ENCODE results near the gene ATXN1. TPM values are rescaled to one million over a fixed set of nuclear protein-coding genes. Genes with fewer than 3 reads are reported as not detected.
"Not testable (repeated sequence)": the region's sequence is repeated elsewhere in the genome, so short reads cannot be mapped to it uniquely, and the experiment has no call there.

The ATXN1 gene
- polyA plus RNA-seq, 1 of the 3 experiments (the other 2 are of a cell fraction) = 7.9 TPM

DNA sequence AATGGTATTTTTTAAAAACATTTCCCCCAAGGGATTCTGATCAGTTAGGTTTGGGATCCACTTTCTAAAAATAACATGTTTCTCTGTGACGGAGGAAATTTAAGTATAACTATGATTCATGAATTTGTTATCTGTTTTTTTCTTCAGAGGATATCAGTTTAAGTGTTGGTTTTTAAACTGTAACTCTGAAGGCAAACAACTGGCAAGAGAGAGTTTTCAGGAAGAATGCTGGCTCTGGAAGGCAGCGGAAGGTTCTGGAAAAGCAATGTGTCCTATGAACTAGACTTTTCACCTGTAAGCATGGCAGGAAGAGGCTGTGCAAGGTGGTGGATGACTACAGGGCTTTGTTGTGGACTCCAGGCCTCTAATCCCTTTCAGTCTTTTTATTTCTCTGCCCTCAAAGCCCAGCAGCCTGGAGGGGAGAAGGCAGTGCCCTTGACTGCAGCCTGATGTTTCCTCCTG, 369.8 kb downstream of the ATXN1 start:
- Histone ChIP-seq H2AFZ (ENCODE audit: low read depth) (no peak overlapping the region; the same call in 1 of the 2 replicates), H3K9ac (peak overlapping the region; percentile 32; the same call in 1 of the 2 replicates), H3K36me3 (replicated peaks in 1 of 2; ENCODE audit: control insufficient read depth in 1 of 2, insufficient read depth in 2 of 2, low read length in 1 of 2) (peaks cover 0 to 11% of the 10 kb centered on the region in 2 experiments), H3K79me2 (ENCODE audit: insufficient read depth) (no peaks in the 10 kb centered on the region), H3F3A (replicated peaks; ENCODE audit: insufficient read depth) (peaks cover 13% of the 10 kb centered on the region), H3K9me2 (no peaks in the 10 kb centered on the region), H3K4me3 (ENCODE audit: low read depth in 2 of 2, low read length in 1 of 2) (no peak overlapping the region), H4K20me1 (ENCODE audit: insufficient read depth) (no peaks in the 10 kb centered on the region), H3K27me3 (ENCODE audit: insufficient read depth) (no peaks in the 10 kb centered on the region), H3K4me1 (ENCODE audit: control insufficient read depth in 1 of 2, insufficient read depth in 2 of 2, low read depth in 1 of 2, low read length in 1 of 2) (peaks cover 9 to 11% of the 10 kb centered on the region in 2 experiments), H3K9me3 (no peaks in the 10 kb centered on the region), H3K4me2 (peak overlapping the region; percentile 67; the same call in 1 of the 2 replicates), H3K27ac (ENCODE audit: low read depth in 2 of 2, low read length in 1 of 2) (peak overlapping the region; percentile 43 to 80; a peak in 3 of 4 replicates)
- DNase-seq = no peak
- TF ChIP-seq ELF1 (IDR thresholded peaks at IDR 0.05) (no peak), MEF2A (IDR thresholded peaks at IDR 0.05; ENCODE audit: borderline replicate concordance, low read depth) (peak; percentile 69; the same call in 1 of the 2 replicates), RFX5 (IDR thresholded peaks at IDR 0.05; ENCODE audit: low read length) (no peak), YY1 (IDR thresholded peaks at IDR 0.05; ENCODE audit: low read depth) (peak; percentile 60; the same call in 1 of the 2 replicates), FOSL2 (IDR thresholded peaks at IDR 0.05; ENCODE audit: borderline replicate concordance, low read depth) (0 out of 2 replicates have a peak, but pooled peaks have one; percentile 16), SIN3A (IDR thresholded peaks at IDR 0.05; ENCODE audit: borderline replicate concordance, low read depth, low read length) (no peak)
- TF ChIP-seq, protein P1, sequence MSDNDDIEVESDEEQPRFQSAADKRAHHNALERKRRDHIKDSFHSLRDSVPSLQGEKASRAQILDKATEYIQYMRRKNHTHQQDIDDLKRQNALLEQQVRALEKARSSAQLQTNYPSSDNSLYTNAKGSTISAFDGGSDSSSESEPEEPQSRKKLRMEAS (IDR thresholded peaks at IDR 0.05; ENCODE audit: low read depth) = no peak
- WGBS (ENCODE audit: low lambda C conversion rate) = 61% methylated on average over 2 of the region's 2 CpGs
- ChIA-PET CTCF (no interaction called here), POLR2A (no interaction called here)

DNA sequence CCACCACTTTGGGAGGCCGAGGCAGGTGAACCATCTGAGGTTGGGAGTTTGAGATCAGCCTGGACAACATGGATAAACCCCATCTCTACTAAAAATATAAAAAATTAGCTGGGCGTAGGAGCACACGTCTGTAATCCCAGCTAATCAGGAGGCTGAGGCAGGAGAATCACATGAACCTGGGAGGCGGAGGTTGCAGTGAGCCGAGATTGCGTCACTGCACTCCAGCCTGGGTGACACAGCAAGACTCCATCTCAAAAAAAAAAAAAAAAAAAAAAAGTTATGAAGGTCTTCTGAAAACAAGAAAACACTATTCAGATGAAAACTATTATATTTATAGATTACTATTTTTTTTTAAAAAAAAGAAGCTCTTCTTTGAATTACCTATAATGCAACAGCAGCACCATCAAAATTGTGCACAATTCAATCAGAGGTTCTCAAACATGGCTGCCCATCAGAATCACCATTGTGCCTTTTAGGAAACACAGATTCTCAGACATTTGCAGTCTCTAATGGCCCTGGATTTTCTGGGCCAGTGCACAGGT, 370.3 kb downstream of the ATXN1 start:
- H3K9me3 ChIP-seq; H3K27me3 ChIP-seq (ENCODE audit: insufficient read depth); H3K79me2 ChIP-seq (ENCODE audit: insufficient read depth); CTCF ChIA-PET; H3K9me2 ChIP-seq; H2AFZ ChIP-seq (ENCODE audit: low read depth); H4K20me1 ChIP-seq (ENCODE audit: insufficient read depth); H3K4me3 ChIP-seq (ENCODE audit: low read depth in 2 of 2, low read length in 1 of 2); DNase-seq; POLR2A ChIA-PET: not testable (repeated sequence)
- WGBS (ENCODE audit: low lambda C conversion rate) = over 99% methylated on average over 6 of the region's 6 CpGs
- Histone ChIP-seq H3K9ac (peak overlapping the region; percentile 32; the same call in 1 of the 2 replicates), H3K4me2 (peak overlapping the region; percentile 67; the same call in 1 of the 2 replicates), H3K36me3 (replicated peaks in 1 of 2; ENCODE audit: control insufficient read depth in 1 of 2, insufficient read depth in 2 of 2, low read length in 1 of 2) (peaks cover 0 to 11% of the 10 kb centered on the region in 2 experiments), H3K27ac (ENCODE audit: low read depth in 2 of 2, low read length in 1 of 2) (peak overlapping the region in 1 of 2 experiments; percentile 80; a peak in 3 of 4 replicates), H3F3A (replicated peaks; ENCODE audit: insufficient read depth) (peaks cover 13% of the 10 kb centered on the region), H3K4me1 (ENCODE audit: control insufficient read depth in 1 of 2, insufficient read depth in 2 of 2, low read depth in 1 of 2, low read length in 1 of 2) (peaks cover 11% of the 10 kb centered on the region in 2 experiments)

DNA sequence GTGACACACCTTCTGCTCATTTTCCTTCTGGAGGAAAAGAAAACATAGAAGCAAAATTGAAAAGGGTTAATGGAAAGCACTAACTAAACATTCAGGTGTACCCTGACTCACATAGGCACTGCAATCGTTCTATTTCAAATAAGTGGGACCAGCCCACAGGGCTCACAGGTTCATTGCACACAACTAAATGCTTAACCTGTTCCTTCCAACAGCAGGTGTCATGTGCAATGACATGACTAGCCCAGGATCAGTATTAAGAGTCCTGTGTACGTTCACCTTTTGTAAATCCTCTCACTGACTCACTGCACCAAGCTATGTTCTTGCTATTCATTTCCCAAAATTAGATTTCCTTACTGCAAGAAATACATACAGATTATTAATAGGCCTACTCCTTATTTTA, 371.6 kb downstream of the ATXN1 start:
- 91% methylated on average over 2 of the region's 2 CpGs for WGBS (ENCODE audit: low lambda C conversion rate)
- no peaks in the 10 kb centered on the region for H3K79me2 ChIP-seq (ENCODE audit: insufficient read depth)
- H3K4me1 ChIP-seq (ENCODE audit: control insufficient read depth in 1 of 2, insufficient read depth in 2 of 2, low read depth in 1 of 2, low read length in 1 of 2) = peaks cover 11 to 17% of the 10 kb centered on the region in 2 experiments
- H2AFZ ChIP-seq (ENCODE audit: low read depth) = no peak overlapping the region
- no peak overlapping the region for H3K9ac ChIP-seq
- no peak overlapping the region for H3K4me3 ChIP-seq (ENCODE audit: low read depth in 2 of 2, low read length in 1 of 2)
- peaks cover 13% of the 10 kb centered on the region for H3F3A ChIP-seq (replicated peaks; ENCODE audit: insufficient read depth)
- H3K27ac ChIP-seq (ENCODE audit: low read depth in 2 of 2, low read length in 1 of 2) = no peak overlapping the region
- no peaks in the 10 kb centered on the region for H3K9me3 ChIP-seq
- CTCF ChIA-PET = interaction anchor here (0.8 to 1.3 kb wide), 2 partner anchors 17 to 58 kb away, joined by 3 read pairs; no protein-coding TSS in a partner anchor
- H3K4me2 ChIP-seq = no peak overlapping the region
- peaks cover 0 to 14% of the 10 kb centered on the region in 2 experiments for H3K36me3 ChIP-seq (replicated peaks in 1 of 2; ENCODE audit: control insufficient read depth in 1 of 2, insufficient read depth in 2 of 2, low read length in 1 of 2)
- no peak for DNase-seq
- no peaks in the 10 kb centered on the region for H3K27me3 ChIP-seq (ENCODE audit: insufficient read depth)
- H4K20me1 ChIP-seq (ENCODE audit: insufficient read depth) = no peaks in the 10 kb centered on the region
- POLR2A ChIA-PET = no interaction called here
- no peaks in the 10 kb centered on the region for H3K9me2 ChIP-seq
- TF ChIP-seq FOSL2 (IDR thresholded peaks at IDR 0.05; ENCODE audit: borderline replicate concordance, low read depth) = no peak
- no peak for TF ChIP-seq EZH2phosphoT487 (IDR thresholded peaks at IDR 0.05; ENCODE audit: borderline replicate concordance, low read depth)
- TF ChIP-seq, protein P2, sequence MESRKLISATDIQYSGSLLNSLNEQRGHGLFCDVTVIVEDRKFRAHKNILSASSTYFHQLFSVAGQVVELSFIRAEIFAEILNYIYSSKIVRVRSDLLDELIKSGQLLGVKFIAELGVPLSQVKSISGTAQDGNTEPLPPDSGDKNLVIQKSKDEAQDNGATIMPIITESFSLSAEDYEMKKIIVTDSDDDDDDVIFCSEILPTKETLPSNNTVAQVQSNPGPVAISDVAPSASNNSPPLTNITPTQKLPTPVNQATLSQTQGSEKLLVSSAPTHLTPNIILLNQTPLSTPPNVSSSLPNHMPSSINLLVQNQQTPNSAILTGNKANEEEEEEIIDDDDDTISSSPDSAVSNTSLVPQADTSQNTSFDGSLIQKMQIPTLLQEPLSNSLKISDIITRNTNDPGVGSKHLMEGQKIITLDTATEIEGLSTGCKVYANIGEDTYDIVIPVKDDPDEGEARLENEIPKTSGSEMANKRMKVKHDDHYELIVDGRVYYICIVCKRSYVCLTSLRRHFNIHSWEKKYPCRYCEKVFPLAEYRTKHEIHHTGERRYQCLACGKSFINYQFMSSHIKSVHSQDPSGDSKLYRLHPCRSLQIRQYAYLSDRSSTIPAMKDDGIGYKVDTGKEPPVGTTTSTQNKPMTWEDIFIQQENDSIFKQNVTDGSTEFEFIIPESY (IDR thresholded peaks at IDR 0.05; ENCODE audit: borderline replicate concordance, low read depth) = no peak
- TF ChIP-seq YY1 (IDR thresholded peaks at IDR 0.05; ENCODE audit: low read depth) = no peak
- TF ChIP-seq GATA2 (CRISPR knock-in tag; IDR thresholded peaks at IDR 0.05) = no peak
- TF ChIP-seq, protein P3, sequence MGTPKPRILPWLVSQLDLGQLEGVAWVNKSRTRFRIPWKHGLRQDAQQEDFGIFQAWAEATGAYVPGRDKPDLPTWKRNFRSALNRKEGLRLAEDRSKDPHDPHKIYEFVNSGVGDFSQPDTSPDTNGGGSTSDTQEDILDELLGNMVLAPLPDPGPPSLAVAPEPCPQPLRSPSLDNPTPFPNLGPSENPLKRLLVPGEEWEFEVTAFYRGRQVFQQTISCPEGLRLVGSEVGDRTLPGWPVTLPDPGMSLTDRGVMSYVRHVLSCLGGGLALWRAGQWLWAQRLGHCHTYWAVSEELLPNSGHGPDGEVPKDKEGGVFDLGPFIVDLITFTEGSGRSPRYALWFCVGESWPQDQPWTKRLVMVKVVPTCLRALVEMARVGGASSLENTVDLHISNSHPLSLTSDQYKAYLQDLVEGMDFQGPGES (IDR thresholded peaks at IDR 0.05; ENCODE audit: low read depth, low read length) = no peak
- TF ChIP-seq, protein P4, sequence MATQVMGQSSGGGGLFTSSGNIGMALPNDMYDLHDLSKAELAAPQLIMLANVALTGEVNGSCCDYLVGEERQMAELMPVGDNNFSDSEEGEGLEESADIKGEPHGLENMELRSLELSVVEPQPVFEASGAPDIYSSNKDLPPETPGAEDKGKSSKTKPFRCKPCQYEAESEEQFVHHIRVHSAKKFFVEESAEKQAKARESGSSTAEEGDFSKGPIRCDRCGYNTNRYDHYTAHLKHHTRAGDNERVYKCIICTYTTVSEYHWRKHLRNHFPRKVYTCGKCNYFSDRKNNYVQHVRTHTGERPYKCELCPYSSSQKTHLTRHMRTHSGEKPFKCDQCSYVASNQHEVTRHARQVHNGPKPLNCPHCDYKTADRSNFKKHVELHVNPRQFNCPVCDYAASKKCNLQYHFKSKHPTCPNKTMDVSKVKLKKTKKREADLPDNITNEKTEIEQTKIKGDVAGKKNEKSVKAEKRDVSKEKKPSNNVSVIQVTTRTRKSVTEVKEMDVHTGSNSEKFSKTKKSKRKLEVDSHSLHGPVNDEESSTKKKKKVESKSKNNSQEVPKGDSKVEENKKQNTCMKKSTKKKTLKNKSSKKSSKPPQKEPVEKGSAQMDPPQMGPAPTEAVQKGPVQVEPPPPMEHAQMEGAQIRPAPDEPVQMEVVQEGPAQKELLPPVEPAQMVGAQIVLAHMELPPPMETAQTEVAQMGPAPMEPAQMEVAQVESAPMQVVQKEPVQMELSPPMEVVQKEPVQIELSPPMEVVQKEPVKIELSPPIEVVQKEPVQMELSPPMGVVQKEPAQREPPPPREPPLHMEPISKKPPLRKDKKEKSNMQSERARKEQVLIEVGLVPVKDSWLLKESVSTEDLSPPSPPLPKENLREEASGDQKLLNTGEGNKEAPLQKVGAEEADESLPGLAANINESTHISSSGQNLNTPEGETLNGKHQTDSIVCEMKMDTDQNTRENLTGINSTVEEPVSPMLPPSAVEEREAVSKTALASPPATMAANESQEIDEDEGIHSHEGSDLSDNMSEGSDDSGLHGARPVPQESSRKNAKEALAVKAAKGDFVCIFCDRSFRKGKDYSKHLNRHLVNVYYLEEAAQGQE (IDR thresholded peaks at IDR 0.05; ENCODE audit: low read depth, low read length) = no peak

Data from SK-N-SH (cell line).